GM21723 (cell line): ENCODE results near the gene CDC42BPG.

Source experiments
- ATAC-seq: cut with Tn5 transposase; IDR thresholded peaks from one replicate; pipeline ENCODE4 v1.9.1; 2021; ENCODE audit warnings: mild to moderate bottlenecking, moderate library complexity; ENCODE audit not compliant: unreplicated experiment

The CDC42BPG gene

DNA sequence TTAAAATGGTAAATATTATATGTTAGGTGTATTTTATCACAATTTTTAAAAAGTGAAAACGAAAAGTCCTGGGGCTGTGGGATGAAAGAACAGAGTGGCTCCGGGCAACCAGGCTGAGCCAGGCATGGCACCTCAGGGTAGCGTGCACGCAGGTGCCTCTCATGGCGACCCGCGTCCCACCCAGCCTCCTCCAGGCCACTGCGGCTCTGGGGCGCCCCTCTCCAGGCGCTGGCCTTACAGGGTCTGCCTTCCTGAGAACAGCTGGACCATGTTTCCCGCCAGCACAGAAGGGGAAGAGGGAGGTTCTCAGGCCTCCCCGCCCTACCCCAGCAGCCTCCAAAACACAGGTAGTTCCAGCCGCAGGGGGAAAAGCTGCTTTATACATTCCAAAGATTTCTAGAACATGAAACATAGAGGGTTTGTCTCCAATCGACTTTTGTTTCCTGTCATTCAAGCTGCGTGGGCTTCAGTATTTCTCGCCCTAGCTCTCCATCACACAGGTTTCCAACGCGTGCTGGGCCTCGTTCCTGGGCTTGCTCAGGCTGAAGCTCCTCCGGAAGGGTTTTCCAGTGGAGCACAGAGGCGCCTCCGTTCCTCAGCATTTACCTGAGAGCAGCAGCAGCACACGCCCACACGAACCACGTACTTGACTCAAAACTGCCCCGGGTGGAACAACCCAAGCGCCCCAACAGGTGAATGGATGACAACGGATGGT, 23.5 kb upstream of the CDC42BPG start:
- ATAC-seq, result no peak

DNA sequence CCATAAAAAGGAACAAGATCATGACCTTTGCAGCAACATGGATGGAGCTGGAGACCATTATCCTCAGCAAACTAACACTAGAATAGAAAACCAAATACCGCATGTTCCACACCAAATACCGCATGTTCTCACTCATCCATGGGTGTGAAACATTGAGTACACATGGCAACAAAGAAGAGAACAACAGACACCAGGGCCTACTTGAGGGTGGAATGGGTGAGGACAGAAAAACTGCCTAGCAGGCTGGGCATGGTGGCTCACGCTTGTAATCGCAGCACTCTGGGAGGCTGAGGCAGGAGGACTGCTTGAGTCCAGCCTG, 21.7 kb upstream of the CDC42BPG start:
- ATAC-seq, result no peak

DNA sequence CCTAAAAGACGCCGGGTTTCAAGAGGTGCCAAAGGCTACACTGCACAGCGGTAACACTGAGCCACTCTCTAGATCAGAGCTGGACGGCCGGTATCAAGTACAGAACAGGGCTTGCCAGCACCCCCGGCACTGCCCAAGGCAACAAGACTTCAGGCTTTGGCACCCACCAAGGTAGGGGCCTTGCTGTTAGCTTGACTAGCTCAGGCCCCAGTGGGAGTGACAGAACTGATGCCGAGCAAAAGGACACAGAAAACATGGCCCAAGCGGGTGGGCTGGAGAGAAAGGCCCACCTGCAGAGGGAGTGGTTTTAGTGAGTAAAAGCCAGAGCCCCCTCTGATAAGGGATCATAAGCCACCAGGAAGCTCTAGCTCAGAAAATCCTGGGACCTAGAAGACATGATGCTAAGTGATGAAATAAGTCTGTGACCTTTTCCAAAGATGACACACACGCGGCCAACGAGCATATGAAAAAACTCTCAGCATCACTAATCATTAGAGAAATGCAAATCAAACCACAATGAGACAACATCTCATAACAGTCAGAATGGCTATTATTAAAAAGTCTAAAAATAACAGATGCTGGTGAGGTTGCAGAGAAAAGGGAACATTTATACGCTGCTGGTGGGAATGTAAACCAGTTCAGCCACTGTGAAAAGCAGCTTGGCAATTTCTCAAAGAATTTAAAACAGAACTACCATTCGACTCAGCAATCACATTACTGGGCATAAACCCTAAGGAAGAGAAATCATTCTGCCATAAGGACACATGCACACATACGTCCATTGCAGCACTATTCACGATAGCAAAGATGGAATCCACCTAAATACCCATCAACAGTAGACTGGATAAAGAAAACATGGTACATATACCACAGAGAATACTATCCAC, 21.1 kb upstream of the CDC42BPG start:
- peak; percentile 42 for ATAC-seq

DNA sequence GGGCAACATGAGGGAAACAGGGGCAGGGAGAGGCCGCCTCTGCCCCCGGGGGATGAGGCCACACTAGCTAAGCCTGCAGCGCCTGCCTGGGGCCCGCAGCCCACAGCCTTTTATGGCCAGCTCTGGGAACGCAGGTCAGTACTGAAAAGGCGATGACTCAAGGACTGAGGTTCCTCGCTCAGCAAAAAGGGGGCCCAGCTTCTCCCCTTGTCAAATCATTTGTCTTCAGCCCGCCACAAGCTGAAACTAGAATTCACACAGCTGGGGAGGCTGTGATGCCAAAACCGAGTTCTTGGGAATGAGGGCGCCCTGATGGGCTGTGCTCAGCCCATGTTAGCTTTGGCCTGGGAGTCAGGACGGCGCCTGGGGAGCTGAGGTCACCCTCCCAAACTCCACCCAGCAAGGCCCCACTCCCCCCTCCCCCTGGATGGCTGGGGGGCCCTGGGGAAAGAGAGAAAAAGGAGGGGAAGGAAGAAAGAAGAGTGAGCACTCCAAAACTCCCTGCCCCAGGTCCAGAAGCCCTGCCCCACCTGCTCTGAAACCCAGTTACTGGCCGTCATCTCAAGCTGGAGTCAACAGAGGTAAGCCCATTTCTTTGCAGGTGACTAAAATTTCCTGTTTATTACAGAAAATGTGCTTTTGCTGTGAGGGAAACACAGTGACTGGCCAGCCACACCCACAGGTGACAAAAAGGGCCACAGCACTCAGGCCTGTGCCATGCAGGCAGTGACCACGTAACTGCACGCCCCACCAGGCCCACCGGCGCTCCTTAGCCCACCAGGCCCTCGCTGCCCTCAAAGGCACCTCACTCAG, 20.2 kb upstream of the CDC42BPG start:
- peak; percentile 19 for ATAC-seq

DNA sequence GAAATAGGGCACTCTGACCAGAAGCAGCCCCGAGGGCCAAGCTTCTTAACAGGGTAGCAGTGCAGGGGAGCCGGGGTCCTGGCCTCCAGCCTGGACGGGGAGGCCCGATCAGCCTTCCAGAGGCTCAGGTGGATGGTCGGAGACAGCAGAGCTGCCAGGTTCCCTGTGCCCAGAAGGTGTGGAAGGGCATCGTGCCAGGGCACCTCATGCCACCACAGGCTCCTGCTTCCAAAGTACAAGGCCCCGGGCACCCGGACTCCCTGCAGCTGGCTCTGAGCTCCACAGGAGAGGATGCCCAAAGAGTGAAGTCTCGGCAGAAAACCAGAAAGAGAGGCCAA, 19.7 kb upstream of the CDC42BPG start:
- no peak for ATAC-seq

DNA sequence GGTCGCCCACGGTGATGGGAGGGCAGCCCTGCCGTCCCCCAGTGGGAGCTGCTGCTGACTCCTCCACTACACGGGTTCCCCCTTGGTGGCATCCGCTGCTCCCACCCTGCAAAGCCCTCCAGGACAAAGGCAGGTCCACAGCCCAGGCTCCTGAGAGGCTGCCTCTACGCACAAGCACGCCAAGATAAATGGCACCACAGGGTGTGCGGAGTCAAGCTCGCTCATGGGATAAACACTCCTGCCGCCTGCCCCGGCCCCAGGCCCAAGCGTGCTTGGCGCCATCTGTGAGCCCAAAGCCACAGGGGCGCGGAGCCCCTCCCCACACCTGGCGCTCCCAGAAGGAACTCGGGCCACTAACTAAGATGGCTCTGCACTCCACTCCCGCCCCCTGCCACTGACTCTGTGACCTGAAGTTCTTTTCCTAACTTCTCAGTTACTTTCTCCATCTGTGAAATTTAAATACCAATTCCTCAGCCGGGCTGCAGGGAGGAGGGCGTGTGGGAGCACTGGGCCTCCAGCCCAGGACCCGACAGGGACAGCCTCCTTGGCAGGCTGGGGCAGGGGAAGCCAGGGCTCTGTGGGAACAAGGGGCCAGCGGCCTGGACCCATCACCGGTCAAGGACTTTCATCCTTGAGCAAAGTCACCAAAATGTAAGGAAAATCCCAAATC, 19.1 kb upstream of the CDC42BPG start:
- ATAC-seq, result no peak

DNA sequence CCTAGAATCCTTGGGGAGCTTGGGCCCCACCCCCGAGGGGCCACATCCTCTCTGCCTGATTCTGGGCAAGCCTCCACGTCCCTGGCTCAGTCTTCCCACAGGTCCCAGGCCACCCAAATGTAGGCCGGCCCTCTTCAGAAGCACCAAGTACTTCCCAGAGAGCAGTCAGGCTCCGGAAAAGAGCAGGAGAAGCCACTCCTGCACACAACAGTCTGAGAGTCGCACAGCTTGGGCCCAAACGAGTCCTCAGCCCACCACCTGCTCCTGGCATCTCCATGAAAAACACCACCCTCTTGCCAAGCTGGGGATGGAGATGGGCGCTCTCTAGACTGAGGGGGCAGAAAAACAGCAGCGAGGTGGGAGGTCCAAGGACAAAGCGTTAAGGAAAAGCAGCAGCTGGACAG, 18.5 kb upstream of the CDC42BPG start:
- ATAC-seq, result no peak

DNA sequence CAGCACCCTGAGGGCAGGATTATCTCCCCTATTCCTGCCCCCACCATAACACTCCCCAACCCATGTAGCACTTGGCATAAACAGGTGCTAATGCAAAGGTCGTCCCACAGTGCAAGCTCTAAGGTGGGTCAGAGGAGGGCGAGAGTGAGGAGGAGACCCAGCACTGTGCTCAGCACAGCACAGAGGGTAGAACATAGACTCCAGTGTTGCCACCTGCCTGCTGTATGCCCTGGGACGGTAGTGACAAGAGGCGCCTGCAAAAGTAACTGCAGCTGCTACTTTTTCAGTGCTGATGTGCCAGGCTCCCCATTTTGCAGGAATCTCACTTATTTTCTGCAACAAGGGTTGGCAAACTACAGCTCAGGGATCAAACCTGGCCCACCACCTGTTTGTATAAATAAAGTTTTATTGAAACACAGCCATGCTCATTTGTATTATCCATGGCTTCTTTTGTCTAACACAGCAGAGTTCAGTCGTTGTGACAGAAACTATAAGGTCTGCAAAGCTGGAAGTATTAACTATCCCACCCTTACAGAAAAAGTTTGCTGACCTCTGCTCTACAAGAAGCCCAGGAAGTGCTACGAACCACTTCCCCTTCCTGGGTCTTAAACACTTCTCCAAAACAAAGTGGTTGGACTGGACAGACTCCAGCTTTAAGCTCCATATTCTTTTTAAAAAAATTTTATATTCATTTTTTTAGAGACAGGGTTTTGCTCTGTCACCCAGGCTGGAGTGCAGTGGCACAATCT, 16.9 kb upstream of the CDC42BPG start:
- no peak for ATAC-seq

DNA sequence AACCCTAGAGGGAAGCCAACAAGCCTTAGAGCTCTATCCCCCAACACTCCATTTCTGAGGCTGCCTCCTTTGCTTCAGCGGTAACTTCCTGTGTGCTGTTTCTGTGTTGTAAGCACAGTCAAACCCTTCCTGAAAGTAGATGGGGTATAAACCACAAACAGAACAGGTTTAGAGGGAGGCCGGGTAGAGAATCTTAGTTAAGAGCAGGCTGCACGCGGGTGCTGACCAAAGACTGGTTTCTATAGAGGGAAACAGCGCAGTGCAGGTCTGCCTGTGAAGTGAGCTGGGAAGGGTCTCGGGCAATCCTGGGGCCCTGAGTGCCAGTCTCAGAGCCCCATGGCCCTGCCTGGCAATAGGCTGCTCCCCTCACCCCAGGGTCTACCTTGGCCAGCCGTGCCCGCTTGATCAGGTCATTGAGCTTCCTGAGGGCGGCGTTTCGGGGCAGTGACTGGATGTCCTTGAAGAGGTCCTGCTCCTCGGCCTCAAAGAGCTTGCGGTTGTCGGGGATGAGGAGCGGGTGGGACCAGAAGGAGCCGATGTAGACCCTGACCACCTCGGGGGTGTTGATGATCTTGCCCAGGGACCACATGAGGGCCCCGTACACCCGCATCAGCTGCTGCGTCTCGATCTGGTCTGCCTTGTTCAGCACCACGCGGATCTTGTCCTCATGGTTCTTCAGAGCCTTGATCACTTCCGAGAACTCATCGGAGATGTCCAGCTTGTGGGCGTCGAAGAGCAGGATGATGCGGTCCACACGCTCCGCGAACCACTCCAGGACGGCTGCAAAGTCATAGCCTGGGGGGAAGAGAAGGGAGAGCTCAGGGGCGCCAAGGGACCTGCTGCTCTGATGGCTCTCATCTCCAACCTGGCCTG, 15.3 kb upstream of the CDC42BPG start:
- ATAC-seq, result peak; percentile 70

DNA sequence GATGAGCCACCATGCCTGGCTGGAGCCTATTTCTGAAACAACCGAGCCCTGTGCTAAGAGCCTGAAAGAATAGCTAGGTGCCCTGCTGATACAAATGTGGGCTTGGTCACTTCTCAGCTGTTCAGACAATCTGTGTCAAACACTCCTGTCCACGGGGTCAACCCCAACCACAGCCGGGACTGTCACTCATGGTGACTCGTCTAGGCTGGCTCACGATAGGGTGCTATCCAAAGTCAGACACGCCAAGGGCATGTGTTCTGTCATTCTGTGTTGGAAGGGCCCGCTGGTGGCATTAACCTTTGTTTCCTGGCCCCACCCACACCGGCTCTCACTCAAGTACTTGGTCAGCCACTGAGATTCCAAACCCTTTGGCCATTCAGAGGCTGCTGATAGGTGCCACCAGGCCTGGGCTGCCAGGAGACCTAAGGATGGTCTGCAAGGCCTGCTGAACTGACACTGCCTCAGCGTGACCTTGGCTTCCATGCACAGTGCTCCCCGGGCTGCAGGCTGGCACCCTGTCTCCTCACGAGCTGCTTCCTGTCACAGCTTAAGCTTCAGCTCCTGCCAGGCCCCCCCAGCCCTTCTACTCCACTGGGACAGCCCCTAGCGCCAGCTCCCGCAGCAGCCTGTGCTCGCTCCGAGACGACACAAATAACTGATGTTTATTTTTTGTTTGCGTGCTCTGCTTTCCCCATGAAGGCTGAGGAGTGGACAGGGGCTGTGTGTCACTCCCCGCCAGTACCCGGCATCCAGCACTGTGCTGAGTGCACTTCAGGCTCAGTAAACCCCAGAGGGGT, 14.2 kb upstream of the CDC42BPG start:
- ATAC-seq, result peak; percentile 16

DNA sequence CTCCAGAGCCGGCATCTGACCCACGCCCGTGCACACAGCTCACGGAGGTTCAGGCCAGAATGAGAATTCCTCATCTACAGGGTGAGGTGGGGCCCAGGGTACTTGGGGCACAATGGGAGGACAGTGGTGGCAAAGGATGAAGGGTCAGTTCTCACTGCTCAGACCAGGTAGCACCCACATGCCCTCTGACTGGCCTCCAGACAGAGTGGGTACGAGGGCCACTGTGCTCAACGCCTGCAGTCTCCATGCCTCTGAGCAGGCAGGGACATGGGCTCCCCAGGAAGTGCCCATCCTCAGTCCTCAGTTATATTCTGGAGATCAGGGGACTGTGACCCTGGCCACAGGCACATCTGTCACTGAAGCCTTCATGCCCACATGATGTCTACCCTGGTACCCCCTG, 13.0 kb upstream of the CDC42BPG start:
- ATAC-seq, result no peak

DNA sequence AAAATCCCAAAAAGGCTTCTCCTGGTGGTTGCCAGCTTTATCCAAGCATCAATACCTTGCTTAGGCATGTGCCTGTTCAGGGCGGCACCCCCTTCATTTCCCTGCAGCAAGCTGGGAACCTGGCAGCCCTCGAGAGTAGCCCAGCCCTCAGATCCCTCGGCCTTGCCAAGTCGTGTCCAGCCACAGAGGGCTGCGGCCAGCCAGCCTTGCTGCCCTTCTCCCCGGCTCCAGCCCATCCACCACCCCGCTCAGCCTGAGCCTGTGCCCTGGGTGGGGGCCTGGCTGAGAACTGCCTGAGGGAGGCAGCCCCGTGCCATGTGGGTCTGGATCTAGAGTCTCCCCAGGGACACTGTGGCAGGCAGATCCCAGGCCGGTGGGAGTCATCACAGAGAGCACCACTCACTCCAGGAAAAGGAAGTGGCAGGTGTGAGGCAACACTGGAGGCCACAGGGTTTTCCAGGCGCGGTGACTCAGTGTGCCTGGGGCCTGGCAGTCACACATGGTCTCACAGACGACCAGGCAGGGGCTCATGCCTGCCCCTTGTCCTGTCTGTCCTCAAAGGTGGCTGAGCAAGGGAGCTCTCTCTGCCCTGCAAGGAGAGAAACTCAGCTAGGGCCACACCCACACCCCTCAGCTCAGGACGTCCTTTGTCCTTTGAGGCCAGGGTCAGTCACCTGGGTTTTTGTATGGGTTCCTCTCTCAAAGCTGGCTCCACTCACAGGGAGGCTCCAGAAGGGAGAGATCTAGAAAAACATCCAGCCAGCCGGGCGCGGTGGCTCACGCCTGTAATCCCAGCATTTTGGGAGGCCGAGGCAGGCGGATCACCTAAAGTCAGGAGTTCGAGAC, 12.2 kb upstream of the CDC42BPG start:
- ATAC-seq, result no peak

DNA sequence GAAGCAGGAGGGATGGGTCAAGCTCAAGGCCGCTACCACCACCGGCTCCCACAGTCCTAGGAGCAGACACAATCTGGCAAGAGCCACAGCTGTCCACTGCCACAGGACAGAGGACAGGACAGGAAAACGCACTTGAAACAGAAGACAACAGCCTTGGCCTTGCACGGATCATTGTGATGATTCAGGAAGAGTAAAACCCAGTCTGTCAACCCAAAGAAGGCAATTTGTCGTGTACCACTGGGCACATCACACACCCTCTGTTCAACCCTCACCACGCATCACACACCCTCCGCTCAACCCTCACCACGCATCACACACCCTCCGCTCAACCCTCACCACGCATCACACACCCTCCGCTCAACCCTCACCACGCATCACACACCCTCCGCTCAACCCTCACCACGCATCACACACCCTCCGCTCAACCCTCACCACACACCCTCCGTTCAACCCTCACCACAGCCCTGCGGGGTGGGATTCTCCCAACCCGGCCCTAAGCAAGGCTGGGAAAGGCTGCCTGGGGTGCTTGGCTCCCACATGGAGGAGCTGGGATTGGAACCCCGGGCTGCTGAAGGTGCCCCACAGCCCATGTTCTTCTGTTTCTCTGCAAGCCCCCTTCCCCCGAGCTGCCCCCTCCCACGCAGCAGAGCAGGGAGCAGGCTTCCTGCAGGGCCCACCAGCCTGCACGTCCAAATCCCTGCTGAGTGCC, 11.3 kb upstream of the CDC42BPG start:
- ATAC-seq, result no peak

DNA sequence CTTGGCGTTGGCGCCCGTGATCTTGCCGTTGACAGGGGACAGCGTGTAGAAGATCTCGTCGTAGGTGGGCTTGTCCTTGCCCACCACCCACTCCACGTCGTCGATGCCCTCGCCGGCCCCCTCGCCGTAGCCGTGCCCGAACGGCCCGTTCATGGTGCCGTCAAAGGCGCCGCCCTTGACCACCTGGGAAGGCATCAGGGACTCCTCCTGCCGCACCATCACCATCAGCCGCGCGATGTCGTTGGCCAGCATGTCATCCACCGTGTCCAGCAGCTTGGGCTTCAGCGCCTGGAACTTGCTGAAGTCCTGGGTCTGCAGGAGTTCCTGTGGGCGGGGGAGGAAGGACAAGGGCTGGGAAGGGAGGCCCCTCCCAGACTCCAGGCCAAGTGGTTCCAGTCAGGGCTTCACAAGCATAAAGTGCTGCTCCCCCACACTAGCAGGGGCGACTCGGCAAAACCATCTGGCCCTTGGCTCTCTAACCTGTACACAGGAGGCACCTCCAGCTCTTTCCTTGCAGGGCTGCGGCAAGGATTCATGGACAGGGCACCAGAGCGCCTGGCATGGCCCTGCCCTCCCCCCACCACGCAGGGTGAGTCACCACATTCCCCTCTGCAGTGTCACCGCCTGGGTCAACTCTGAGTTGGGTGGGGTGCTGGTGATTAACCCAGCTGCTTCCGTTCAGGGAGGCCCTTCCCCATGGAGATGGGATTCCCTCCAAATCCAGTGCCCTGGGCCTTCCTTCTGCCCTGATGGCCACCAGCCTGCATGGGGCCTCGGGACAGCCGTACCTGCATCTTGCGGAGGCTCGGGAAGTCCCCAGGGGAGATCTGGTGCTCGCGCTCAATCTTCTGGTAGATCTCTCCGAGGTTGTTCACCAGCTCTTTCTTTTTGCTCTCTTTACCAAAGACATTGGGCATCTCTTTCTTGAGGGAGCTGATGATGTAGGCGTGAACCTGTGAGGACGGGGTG, 10.4 kb upstream of the CDC42BPG start:
- no peak for ATAC-seq

DNA sequence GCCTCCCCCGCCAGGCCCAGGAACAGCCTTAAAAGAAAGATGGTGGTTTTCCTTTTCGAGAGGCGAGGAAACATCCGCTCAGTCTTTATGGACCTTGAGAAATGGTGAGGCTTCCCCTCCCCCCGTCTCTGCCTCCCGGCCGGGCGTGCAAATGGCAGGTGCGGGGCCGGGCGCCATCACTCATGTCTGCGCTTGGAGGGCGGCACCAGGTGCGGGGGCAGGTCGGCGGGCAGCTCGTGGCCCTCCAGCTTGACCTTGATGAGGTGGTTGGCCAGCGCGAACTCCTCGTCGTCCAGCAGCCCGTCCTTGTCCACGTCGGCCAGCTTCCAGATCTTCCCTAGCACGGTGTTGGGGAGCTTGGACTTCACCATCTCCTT, 9.7 kb upstream of the CDC42BPG start:
- ATAC-seq, result no peak

DNA sequence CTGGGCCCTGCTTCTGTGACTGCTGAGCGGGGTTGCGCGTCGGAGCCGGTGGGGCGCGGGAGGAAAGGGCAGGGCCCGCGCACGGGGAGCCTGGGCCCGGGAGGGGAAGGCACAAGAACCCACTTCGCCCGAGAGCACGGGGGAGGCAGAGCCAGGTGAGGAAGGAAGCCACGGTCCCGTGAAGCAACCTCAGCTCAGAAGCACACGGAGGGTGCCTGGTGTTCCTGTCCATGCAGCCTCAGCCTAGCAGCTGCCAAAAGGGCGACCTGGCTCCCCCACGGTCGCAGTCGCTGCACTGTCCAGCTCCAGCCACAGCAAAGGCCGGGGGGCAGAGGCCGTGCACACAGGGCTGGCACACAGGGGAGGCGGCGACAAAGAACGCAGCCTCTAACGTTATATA, 9.3 kb upstream of the CDC42BPG start:
- no peak for ATAC-seq
